SK-N-MC (cell line): Measurements from ENCODE around the gene CLEC10A.

ENCODE experiments used
- EZH2 ChIP-seq: fragments of 200-600 bp; sonication (generic); IDR thresholded peaks from one replicate; pipeline ENCODE4 v1.6.1; 2017; ENCODE audit warnings: antibody characterized with exemption
- POLR2AphosphoS5 ChIP-seq: IDR thresholded peaks from 2 replicates; pipeline ENCODE4 v1.6.1; 2012; ENCODE audit warnings: mild to moderate bottlenecking, low read depth, low read length, borderline replicate concordance

GRCh38 chr17:7043497-7044198 is 36.4 kb downstream of the CLEC10A start, which contains the start of gene SLC16A11:
- TF ChIP-seq EZH2 (no peak), POLR2AphosphoS5 (no peak)
